ENCODE results near the gene TRUB1.
"Not testable (repeated sequence)": the region's sequence is repeated elsewhere in the genome, so short reads cannot be mapped to it uniquely, and the experiment has no call there.

Gene TRUB1

DNA sequence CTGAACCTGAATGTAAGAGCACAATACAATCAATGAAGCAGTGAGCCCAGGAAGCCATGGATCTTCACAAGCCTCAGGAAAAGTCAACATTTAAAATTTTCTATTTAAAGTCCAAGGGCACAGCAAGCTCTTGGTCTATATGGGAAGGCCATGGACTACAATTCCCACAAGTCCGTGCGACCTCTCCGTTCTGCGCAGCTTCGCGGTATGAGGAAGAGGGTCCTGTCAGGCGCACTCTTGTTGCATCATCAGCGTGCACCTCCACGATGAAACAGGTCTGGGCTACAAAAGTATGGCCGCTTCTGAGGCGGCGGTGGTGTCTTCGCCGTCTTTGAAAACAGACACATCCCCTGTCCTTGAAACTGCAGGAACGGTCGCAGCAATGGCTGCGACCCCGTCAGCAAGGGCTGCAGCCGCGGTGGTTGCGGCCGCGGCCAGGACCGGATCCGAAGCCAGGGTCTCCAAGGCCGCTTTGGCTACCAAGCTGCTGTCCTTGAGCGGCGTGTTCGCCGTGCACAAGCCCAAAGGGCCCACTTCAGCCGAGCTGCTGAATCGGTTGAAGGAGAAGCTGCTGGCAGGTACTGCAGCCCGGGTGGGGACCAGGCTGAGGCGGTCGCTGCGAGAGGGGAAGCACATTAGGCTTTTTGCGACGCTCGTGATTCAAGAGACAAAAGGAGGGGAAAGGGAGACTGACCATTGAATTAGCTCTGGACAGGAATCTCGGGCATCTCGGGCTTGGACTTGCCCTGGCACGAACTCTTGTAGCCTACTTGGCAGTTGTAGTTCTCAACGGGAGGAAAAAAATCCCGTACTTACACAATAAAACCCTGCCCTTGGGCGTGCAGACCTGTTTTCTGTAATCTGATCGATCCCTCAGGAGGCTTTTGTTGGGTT is at the start of gene TRUB1:
TSS of gene TRUB1 (plus strand) at position 234 of the 894 bp plus-strand sequence. CDS start at position 293, 59 bp downstream.
- peak; percentile 91 for DNase-seq

DNA sequence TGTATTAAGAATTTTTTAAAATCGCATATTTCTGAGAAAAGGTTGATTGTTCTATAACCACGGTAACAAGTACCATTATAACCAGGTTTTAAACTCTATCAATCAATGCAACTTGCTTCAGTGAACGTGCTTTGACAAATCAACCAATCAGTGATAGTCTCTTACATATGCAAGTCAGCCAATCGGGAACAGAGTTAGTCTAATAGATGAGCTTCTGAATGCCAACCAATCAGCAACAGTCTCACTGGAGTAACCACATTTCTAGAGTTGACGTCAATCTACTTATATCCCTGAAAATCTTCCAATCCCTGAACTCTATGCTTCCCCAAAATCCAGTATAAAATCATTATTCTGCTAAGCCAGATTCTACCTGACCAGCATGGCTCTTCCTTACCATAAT is 44.7 kb upstream of the TRUB1 start:
- DNase-seq: no peak

- DNase-seq: no peak
Measured at GRCh38 chr10:114894911-114895310, 43.1 kb upstream of the TRUB1 start.

DNA sequence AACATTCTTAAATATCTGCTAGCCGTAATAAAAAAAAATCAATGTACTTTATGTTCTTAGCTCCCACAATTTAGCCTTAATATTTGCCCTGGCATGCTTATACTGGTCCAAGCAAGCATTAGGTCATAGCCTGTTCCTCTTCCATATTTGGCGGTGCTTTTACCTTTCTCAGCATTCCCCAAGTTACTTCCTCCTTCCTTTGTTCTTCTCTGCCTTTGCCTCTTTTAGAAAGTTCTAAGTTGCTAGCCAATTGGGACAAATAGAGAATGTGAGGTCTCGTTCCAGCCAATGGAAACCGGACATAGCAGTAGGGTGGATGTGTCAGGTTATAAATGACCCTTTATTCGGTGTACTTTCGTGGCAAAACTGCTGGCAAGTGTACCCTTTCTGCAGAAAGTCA is 41.0 kb upstream of the TRUB1 start:
- DNase-seq: not testable (repeated sequence)

- no peak for DNase-seq
Measured at GRCh38 chr10:114897593-114897992, 40.4 kb upstream of the TRUB1 start.

- DNase-seq: no peak
Measured at GRCh38 chr10:114899982-114900381, 38.0 kb upstream of the TRUB1 start.

GRCh38 chr10:114900658-114901057 is 37.3 kb upstream of the TRUB1 start:
- DNase-seq: no peak

- no peak for DNase-seq
Measured at GRCh38 chr10:114902151-114902550, 35.8 kb upstream of the TRUB1 start.

GRCh38 chr10:114905450-114905849 is 32.5 kb upstream of the TRUB1 start:
- DNase-seq: no peak

- DNase-seq: no peak
Measured at GRCh38 chr10:114906981-114907380, 31.0 kb upstream of the TRUB1 start.

DNA sequence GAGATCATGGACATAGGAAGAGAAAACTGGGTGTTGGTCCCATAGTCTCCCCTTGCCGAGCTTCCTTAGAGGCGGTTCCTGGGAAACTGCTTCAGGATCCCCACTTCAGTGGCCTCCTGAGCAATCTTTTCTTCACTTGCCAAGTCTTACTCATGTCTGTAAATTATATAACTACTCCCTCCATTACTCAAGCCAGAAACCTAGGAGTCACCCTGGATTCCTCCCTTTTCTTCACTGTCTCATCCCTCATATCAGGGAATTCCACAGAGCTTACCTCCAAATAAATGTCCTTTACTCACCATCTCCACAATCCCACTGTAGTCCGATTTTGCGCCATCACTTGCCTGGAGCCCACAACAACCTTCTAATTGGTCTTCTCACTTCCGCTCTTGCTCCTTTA is 29.1 kb upstream of the TRUB1 start:
- no peak for DNase-seq

DNA sequence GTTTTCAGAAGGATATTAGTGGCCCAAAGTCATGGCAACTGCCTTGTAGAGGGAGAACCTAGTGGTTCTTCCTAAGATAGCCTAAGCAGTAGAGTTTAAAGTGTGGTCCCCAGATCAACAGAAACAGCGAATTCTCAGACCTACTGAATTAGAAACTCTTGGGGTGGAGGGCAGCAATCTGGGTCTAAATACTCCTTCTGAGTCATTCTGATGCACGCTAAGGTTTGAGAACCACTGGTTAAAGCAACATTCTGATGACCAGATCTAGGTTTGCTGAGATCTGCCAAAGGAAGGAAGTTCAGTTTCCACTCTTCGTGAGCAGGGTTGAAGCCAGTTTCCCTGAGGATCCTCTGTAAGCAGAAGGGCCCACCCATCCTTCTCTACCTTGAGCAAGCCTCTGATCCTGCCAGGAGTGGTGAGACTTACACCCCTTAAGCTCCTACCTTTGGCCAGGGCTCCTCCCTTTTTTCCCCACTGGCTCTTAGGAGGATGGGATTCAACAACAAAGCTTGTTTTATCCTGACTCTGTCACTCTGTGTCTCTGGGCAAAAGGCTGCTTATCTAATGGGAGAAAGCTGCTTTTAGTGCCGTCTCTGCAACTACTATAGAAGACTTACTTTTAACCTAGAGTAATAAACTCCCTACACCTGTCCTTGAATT is 26.8 kb upstream of the TRUB1 start:
- DNase-seq: no peak

DNA sequence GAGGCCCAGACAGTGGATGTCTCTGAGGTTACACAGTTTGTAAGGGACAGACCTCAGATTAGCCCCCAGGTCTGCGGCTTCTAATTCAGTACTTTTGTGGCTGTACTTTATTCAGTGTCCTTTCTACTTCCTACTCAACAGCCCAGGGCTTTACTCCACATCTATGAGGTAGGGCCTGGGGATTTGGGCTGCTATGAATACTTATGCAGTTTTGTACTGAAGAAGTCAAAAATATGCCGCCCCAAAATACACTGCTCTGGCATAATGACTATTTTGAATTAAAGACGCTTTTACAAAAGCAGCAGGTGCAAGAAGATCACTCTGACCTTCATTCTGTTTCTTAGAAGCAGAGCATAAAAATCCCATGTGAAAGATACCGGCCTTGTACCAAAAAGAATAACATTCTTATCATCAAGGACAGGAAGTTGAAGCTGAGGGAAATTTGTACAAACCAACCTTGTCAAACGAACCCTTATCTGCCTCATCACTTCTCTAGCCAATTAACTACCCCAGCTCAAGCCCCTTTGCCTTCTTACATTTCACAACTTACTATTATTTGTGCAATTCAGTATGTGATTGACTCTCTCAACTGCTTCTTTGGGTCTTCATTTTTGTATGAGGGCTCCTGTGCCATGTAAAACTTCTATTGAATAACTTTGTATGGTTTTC is 26.1 kb upstream of the TRUB1 start:
- DNase-seq: no peak

DNA sequence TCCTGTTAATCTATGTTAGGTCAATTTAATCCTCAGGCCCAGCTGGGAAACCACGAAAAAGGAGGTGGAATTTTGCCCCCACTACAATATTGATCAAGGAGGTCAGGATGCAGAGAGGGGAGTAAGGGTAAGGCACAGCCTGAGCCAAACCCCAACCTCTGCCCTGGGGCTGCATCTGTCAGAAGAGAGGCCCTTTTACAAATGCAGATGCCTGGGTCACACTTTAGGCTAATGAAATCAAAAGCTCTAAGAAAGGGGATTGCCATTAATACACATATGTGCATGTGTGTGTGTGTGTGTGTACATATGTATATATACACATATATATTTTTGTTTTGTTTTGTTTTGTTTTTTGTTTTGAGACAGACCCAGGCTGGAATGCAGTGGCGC is 25.5 kb upstream of the TRUB1 start:
- DNase-seq: no peak

GRCh38 chr10:114914560-114914959 is 23.4 kb upstream of the TRUB1 start:
- DNase-seq: no peak

- DNase-seq: no peak
Measured at GRCh38 chr10:114915294-114915693, 22.7 kb upstream of the TRUB1 start.

DNA sequence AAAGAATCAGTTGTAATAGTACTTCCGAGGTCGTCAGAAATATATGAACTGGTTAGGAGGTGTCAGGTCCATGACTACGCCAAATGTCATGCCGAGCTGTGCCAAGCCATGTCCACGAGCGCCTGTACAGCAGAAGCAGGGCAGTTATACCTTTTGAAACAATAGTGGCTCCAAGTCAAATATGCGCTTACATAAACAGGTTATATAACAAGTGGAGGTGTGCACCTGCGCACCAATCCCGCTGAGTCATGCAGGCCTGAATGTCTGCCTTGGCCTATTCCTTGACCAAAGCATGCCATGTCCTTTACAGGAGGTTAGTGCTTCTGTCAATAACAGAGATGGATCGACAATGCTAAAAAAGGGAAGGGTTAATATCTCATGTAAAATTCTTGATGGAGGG is 21.3 kb upstream of the TRUB1 start:
- no peak for DNase-seq

DNA sequence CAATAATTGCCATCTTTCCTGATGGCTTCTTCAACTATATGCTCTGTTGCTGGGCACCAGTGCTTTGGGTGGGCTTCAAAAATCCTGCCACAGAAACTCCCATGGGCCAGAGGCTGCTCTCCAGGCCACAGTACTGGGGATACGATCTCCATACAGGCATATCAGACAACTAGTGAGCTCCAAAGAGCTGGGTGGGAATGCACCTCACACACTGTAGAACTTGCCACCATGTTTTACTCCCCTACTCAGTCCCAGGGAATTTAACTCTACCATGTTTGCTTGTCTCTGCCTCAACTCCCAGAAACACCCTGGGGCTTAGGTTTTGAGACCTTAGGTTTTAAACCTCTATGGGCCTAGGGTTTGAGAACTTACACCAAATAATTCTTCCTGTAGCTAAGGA is 20.5 kb upstream of the TRUB1 start:
- no peak for DNase-seq

GRCh38 chr10:114917927-114918672 is 19.9 kb upstream of the TRUB1 start:
- no peak for DNase-seq

GRCh38 chr10:114920459-114920858 is 17.5 kb upstream of the TRUB1 start:
- no peak for DNase-seq

- DNase-seq: no peak
Measured at GRCh38 chr10:114922003-114922402, 16.0 kb upstream of the TRUB1 start.

GRCh38 chr10:114923551-114923950 is 14.4 kb upstream of the TRUB1 start:
- no peak for DNase-seq
